GM21786 (cell line): ENCODE results near the gene NHSL1.
A peak's percentile ranks its signal among the peaks of the same experiment; 100 is the strongest.

Source experiments
- ATAC-seq: cut with Tn5 transposase; IDR thresholded peaks from one replicate; pipeline ENCODE4 v1.9.1; 2021; ENCODE audit not compliant: unreplicated experiment

NHSL1 gene

GRCh38 chr6:138499303-138500018 lies at the start of gene NHSL1:
TSS of gene NHSL1 (minus strand) at chr6:138499494. CDS start at chr6:138499290, 204 bp downstream.
- peak; percentile 90 for ATAC-seq

GRCh38 chr6:138546733-138547185 lies 47.5 kb upstream of the NHSL1 start:
- ATAC-seq = no peak

GRCh38 chr6:138545621-138545980 lies 46.3 kb upstream of the NHSL1 start:
- no peak for ATAC-seq

- no peak for ATAC-seq
Measured at GRCh38 chr6:138544501-138544900, 45.2 kb upstream of the NHSL1 start.

- no peak for ATAC-seq
Measured at GRCh38 chr6:138543657-138544056, 44.4 kb upstream of the NHSL1 start.

GRCh38 chr6:138541823-138542481 lies 42.7 kb upstream of the NHSL1 start:
- ATAC-seq = no peak

GRCh38 chr6:138540468-138540867 lies 41.2 kb upstream of the NHSL1 start:
- ATAC-seq = no peak

GRCh38 chr6:138539876-138540275 lies 40.6 kb upstream of the NHSL1 start:
- no peak for ATAC-seq

GRCh38 chr6:138538390-138539031 lies 39.2 kb upstream of the NHSL1 start:
- no peak for ATAC-seq

GRCh38 chr6:138537106-138537505 lies 37.8 kb upstream of the NHSL1 start:
- ATAC-seq = no peak

GRCh38 chr6:138535728-138536455 lies 36.6 kb upstream of the NHSL1 start:
- ATAC-seq = no peak

- no peak for ATAC-seq
Measured at GRCh38 chr6:138533667-138534066, 34.4 kb upstream of the NHSL1 start.

- no peak for ATAC-seq
Measured at GRCh38 chr6:138531387-138531786, 32.1 kb upstream of the NHSL1 start.

- no peak for ATAC-seq
Measured at GRCh38 chr6:138529478-138529877, 30.2 kb upstream of the NHSL1 start.

GRCh38 chr6:138528956-138529355 lies 29.7 kb upstream of the NHSL1 start:
- ATAC-seq = no peak

GRCh38 chr6:138528137-138528536 lies 28.8 kb upstream of the NHSL1 start:
- no peak for ATAC-seq

GRCh38 chr6:138527411-138528088 lies 28.3 kb upstream of the NHSL1 start:
- no peak for ATAC-seq

GRCh38 chr6:138526822-138527235 lies 27.5 kb upstream of the NHSL1 start:
- no peak for ATAC-seq

GRCh38 chr6:138525355-138525754 lies 26.1 kb upstream of the NHSL1 start:
- no peak for ATAC-seq

GRCh38 chr6:138524526-138524925 lies 25.2 kb upstream of the NHSL1 start:
- no peak for ATAC-seq
